NB4 (cell line): ENCODE data around the gene MGAT1.

ENCODE experiments used
- CTCF ChIP-seq: IDR thresholded peaks from one replicate; pipeline ENCODE4 v1.5.1; 2012; ENCODE audit warnings: low read depth, low read length
- MAX ChIP-seq: IDR thresholded peaks from 2 replicates; pipeline ENCODE4 v1.6.1; 2011; ENCODE audit warnings: low read depth, low read length
- MYC ChIP-seq: IDR thresholded peaks from 2 replicates; pipeline ENCODE4 v1.6.1; 2011; ENCODE audit warnings: low read depth, low read length
- POLR2A ChIP-seq: IDR thresholded peaks from 2 replicates; pipeline ENCODE4 v1.6.1; 2011; ENCODE audit warnings: mild to moderate bottlenecking; ENCODE audit not compliant: insufficient read length; ENCODE audit errors: extremely low read depth

- TF ChIP-seq CTCF (no peak), MAX (no peak), POLR2A (no peak), MYC (no peak)
Observed at GRCh38 chr5:180790524-180790923, 12.1 kb downstream of the MGAT1 start.
